Measurements from ENCODE around the gene ACACA. TPM values are rescaled to one million over a fixed set of nuclear protein-coding genes. Genes with fewer than 3 reads are reported as not detected.
A peak's percentile ranks its signal among the peaks of the same experiment; 100 is the strongest.

ACACA gene
- total and polyA plus RNA-seq, 5 experiments from 2014 or later: 5.7 to 15.2 (median 9.0) TPM

DNA sequence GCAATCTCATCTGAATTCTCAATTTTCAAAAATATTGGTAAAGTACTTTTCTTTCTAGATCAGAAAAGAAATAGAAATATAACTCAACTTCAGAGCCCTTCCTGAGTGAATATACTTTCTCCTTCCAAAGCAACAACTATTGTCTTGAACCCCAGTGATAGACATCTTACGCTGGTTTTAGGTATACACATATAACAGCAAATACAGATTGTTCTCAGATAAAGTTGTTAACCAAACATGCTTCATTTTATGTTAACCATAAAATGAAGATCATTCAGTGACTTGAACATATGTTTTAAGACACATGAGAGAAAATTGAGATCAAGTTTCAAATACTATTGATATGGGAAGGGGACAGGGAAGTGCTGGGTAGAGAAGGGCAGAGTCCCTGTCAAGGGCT, 84.5 kb downstream of the ACACA start:
- POLR2A ChIA-PET: no interaction called here
- H3K36me3 Mint-ChIP-seq: peaks cover 0 to 48% (median 10%) of the 10 kb centered on the region in 3 donors
- H3K4me1 Mint-ChIP-seq: no peaks in the 10 kb centered on the region
- H3K27me3 Mint-ChIP-seq: no peaks in the 10 kb centered on the region
- H3K4me3 Mint-ChIP-seq: no peak overlapping the region
- DNase-seq: no peak
- no peak for ATAC-seq
- peak overlapping the region in 1 of 10 donors; percentile 4 for H3K27ac Mint-ChIP-seq
- H3K9me3 Mint-ChIP-seq: no peaks in the 10 kb centered on the region

DNA sequence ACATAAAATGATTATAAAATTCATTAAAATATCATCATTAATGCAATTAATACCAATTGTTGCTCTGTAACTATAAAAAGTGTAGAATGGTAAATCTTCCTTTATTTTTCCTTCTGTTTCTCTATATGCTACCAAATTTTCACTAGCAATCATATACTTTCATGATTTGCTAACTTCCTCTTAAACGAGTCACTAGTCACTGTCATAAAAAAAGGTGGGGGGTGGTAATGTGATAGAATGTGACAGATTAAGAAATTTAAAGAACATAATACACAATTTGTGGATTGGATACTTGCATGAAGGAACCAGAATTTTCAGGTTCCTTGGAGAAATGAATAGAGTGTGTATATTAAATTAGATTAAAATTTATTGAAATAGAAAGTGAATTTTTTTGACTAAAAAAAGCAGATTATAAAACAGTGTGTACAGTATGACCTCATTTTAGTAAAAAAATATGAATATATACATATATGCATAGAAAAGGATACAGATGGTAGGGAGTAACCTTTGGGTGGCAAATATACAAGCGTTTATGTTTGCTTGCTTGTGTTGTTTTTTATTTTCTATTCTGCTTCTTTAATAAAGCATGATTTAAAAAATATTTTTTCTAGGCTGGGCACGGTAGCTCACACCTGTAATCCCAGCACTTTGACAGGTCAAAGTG, 87.6 kb downstream of the ACACA start:
- ATAC-seq (no peak), DNase-seq (no peak)
- POLR2A ChIA-PET: no interaction called here
- Mint-ChIP-seq H3K4me1 (no peaks in the 10 kb centered on the region), H3K9me3 (no peaks in the 10 kb centered on the region), H3K27ac (no peak overlapping the region), H3K36me3 (peaks cover 0 to 43% (median 5%) of the 10 kb centered on the region in 3 donors), H3K4me3 (no peak overlapping the region), H3K27me3 (no peaks in the 10 kb centered on the region)

DNA sequence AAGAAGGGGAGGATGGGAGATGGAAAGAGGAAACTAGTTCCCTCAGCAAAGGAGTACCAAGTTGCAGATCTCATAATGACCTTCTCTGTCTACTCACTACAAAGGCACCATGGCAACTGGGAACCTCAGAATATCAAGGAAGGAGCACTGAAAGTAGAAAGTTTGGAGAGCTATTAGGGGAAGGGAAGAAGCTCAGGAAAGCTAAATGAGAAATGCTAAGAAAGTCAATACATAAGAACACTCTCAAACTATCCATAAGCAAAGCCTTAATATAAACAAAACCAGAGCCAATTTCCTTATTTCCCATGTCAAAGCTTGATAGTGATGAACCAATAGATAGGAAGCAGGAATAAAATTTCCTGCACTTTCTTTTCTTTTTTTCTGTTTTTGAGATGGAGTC, 88.8 kb downstream of the ACACA start:
- POLR2A ChIA-PET: no interaction called here
- DNase-seq (no peak), ATAC-seq (no peak)
- Mint-ChIP-seq H3K4me1 (no peaks in the 10 kb centered on the region), H3K27ac (no peak overlapping the region), H3K36me3 (peaks cover 0 to 35% (median 5%) of the 10 kb centered on the region in 3 donors), H3K9me3 (no peaks in the 10 kb centered on the region), H3K4me3 (no peak overlapping the region), H3K27me3 (no peaks in the 10 kb centered on the region)

DNA sequence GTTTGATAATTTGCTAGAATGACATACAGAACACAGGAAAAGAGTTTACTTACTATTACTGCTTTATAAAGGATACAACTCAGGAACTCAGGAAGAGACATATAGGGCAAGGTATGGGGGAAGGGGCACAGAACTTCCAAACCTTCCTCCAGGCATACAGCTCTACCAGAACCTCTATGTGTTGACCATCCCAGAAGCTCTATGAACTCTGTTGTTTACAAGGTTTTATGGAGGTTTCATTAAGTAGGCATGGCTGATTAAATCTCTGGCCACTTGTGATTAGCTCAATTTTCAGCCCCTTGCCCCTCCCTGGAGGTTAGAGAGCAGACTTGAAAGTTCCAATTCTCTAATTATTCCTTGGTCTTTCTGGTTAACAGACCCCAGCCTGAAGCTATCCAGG, 91.0 kb downstream of the ACACA start:
- Mint-ChIP-seq H3K4me1 (peaks cover 0 to 4% (median 0%) of the 10 kb centered on the region in 4 donors), H3K4me3 (peak overlapping the region in 1 of 10 donors; percentile 28), H3K27ac (no peak overlapping the region), H3K9me3 (no peaks in the 10 kb centered on the region), H3K27me3 (no peaks in the 10 kb centered on the region), H3K36me3 (peaks cover 0 to 26% (median 6%) of the 10 kb centered on the region in 3 donors)
- POLR2A ChIA-PET: no interaction called here
- DNase-seq (no peak), ATAC-seq (no peak)

DNA sequence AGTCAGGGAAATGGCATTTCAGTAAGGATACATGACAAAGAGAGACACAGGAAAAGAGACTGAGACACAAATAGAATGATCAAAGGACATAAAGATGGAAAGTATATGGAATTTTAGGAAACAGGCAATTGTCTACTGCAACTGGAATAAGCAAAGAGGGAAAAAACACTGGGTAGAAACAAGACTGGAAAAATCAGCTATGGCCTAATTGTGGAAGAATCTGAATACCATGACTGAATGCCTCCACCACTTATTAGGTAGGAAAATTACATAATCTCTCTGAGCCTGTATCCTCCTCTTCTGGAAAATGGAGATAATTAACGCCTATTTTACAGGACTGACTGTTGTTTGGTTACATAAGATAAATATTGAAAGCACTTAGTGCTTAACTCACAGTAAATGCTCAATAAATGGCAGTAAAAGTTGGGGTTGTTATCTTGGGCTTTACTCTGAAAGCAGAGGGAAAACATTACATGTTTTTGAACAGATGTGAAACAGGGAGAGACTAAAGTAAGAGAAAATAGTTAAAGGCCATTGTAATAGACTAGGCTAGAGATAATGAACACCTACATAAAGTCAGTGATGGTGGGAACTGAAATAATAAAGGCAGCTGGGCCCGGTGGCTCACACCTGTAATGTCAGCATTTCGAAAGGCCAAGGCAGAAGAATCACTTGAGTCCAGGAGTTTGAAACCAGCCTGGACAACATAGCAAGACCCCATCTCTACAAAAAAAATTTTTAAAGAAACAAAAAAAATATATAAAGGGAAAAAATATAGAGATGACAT, 94.3 kb downstream of the ACACA start:
- no peak overlapping the region for H3K27ac Mint-ChIP-seq
- ATAC-seq: no peak
- DNase-seq: no peak
- H3K9me3 Mint-ChIP-seq: no peaks in the 10 kb centered on the region
- POLR2A ChIA-PET: no interaction called here
- H3K27me3 Mint-ChIP-seq: no peaks in the 10 kb centered on the region
- H3K36me3 Mint-ChIP-seq: peaks cover 0 to 23% (median 9%) of the 10 kb centered on the region in 3 donors
- no peak overlapping the region for H3K4me3 Mint-ChIP-seq
- peaks cover 0 to 4% (median 0%) of the 10 kb centered on the region in 4 donors for H3K4me1 Mint-ChIP-seq

DNA sequence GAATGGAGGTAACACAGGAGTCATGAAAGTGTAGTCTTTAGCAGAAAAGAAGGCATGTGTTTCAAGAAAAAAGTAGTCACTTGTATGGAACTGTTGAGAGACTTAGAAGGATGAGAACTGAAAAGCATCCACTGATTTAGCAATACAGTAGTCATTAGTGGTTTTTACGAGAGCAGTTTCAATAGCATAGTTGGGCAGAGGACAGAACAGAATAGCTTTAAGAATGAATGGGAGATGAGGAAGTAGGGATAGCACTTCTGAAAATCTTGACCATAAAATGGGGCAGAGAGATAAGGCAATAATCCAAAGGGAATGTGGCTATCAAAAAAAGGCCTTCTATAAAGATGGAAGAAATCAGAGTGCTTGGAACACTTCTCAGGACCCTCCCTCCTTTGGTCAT, 95.7 kb downstream of the ACACA start:
- no peaks in the 10 kb centered on the region for H3K9me3 Mint-ChIP-seq
- DNase-seq: no peak
- peaks cover 0 to 4% (median 0%) of the 10 kb centered on the region in 4 donors for H3K4me1 Mint-ChIP-seq
- peaks cover 0 to 13% (median 9%) of the 10 kb centered on the region in 3 donors for H3K36me3 Mint-ChIP-seq
- H3K4me3 Mint-ChIP-seq: no peak overlapping the region
- no peak overlapping the region for H3K27ac Mint-ChIP-seq
- H3K27me3 Mint-ChIP-seq: no peaks in the 10 kb centered on the region
- ATAC-seq: no peak
- POLR2A ChIA-PET: no interaction called here

DNA sequence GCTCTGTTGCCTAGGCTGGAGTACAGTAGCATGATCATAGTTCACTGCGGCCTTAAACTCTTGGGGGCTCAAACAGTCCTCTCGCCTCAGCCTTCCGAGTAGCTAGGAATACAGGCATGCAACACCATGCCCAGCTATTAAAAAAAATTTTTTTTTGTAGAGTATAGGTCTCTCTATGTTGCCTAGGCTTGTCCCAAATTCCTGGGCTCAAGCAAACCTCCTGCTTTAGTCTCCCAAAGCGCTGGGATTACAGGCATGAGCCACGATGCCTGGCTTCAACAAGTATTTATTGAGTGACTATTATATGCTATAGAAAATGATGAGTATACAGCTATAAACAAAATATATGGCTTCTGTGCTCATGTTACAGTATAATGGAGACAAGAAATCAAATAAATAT, 97.6 kb downstream of the ACACA start:
- Mint-ChIP-seq H3K36me3 (peaks cover 0 to 20% (median 14%) of the 10 kb centered on the region in 3 donors), H3K27ac (no peak overlapping the region), H3K4me1 (peaks cover 0 to 4% (median 0%) of the 10 kb centered on the region in 4 donors), H3K4me3 (no peak overlapping the region), H3K27me3 (no peaks in the 10 kb centered on the region), H3K9me3 (no peaks in the 10 kb centered on the region)
- POLR2A ChIA-PET: no interaction called here
- DNase-seq (no peak), ATAC-seq (no peak)

DNA sequence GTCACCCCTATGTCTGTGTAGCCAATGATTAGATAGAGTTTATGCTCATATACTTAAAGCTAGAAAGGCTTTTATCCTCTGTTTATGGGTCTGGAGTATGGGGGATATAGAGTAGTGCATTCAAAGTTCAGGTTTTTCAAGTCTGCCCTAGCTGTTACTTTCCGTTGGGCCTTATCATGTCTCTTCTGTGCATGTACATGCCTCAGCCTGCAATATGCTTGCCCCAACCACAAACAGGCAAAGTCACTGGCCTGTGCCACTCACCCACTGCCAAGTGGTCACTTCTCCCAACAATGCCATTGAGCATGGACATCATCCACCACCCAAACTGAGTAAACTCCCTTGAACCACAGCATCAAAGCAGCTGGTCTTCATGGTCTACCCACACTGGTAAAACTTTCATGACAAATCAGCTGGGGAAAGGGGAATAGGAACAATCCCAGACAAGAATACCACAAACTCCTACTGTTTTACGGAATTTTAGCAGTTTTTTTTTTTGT, 101.2 kb downstream of the ACACA start:
- H3K27me3 Mint-ChIP-seq: no peaks in the 10 kb centered on the region
- no peak for ATAC-seq
- H3K4me3 Mint-ChIP-seq: no peak overlapping the region
- H3K27ac Mint-ChIP-seq: no peak overlapping the region
- no peak for DNase-seq
- H3K36me3 Mint-ChIP-seq: peaks cover 0 to 20% (median 12%) of the 10 kb centered on the region in 3 donors
- no peaks in the 10 kb centered on the region for H3K9me3 Mint-ChIP-seq
- POLR2A ChIA-PET: no interaction called here
- peaks cover 0 to 3% (median under 1%) of the 10 kb centered on the region in 4 donors for H3K4me1 Mint-ChIP-seq

DNA sequence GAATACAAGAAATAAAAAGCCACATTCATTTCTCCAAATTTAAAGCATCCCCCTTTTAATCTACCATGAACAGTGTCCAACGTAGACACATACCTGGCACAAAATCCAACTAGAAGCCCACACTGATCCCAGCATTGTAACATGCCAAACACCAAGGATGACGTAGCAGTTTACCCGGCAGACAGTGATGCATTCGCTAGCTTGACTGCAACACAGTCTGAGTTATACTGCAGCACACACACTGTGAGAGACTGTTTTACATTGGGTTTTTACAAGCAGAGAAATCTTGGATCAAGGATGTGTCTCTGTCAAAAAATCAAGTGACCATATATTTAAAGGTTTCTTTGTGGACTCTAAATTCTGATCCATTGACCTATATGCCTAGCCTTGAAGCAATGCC, 105.3 kb downstream of the ACACA start:
- POLR2A ChIA-PET: no interaction called here
- no peak for ATAC-seq
- Mint-ChIP-seq H3K4me1 (peaks cover 0 to 4% (median 2%) of the 10 kb centered on the region in 4 donors), H3K9me3 (no peaks in the 10 kb centered on the region), H3K27me3 (no peaks in the 10 kb centered on the region), H3K27ac (no peak overlapping the region), H3K4me3 (no peak overlapping the region), H3K36me3 (peaks cover 0 to 23% (median 9%) of the 10 kb centered on the region in 3 donors)
- DNase-seq: no peak

DNA sequence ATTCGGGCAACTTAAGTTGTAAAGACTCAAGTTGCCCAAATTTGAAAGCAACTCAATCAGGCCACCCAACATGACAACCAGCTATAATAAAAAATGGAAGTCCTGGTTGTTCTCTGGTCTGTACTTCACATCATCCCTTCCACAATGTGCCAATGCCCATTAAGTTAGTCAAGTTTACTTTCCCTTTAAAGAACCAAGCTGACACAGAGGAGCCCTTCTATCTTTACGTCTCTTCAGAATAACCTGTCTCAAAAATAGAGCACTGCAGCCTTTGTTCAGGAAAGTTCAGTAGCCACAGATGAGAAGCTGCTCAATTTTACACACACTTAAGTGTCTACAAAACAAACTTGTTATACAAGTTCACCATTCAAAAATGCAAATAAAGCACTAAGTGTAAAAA, 106.0 kb downstream of the ACACA start:
- Mint-ChIP-seq H3K4me1 (peaks cover 0 to 4% (median 2%) of the 10 kb centered on the region in 4 donors), H3K27ac (no peak overlapping the region)
- POLR2A ChIA-PET: no interaction called here

DNA sequence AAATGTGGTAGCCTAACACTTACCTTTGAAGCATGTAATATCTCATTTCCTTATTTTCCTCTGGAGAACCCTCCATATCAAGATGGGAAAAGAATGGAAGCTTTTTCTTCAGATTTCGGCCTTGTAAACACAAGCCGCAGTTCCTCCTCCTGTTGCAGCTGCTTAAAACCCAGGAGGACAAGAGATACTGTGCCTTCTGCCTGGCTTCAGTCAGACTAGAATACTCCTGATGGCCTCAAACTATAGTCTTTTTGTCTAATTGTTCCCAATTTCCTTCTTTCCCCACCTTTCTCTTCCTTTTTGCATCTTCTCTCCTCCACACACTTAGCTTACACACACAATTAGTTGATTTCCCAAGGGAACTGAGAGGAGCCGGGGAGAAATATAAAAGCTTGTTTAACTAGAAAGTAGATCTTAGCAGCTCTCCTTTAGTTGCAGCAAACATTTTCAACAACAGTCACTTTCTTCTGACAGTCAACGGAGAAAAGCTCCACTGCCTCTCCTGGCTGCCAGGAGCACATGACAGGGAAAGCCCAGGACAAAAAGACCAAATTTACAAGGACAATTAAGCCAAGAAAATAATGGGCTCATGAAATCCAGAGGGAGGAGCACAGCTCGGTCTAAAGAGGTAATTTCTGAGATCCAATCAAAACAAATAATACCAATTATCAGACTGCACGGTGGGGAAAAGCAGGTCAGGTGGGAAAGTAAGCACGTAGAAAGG, 107.2 kb downstream of the ACACA start:
- Mint-ChIP-seq H3K4me1 (peaks cover 0 to 6% (median 2%) of the 10 kb centered on the region in 4 donors), H3K27ac (no peak overlapping the region), H3K9me3 (no peaks in the 10 kb centered on the region), H3K27me3 (no peaks in the 10 kb centered on the region), H3K4me3 (no peak overlapping the region), H3K36me3 (peaks cover 0 to 16% (median 13%) of the 10 kb centered on the region in 3 donors)
- DNase-seq (no peak), ATAC-seq (no peak)
- POLR2A ChIA-PET: no interaction called here

More for the DNA sequence above, 106.0 kb downstream of the ACACA start:
- Mint-ChIP-seq H3K4me3 (no peak overlapping the region), H3K9me3 (no peaks in the 10 kb centered on the region), H3K27me3 (no peaks in the 10 kb centered on the region), H3K36me3 (peaks cover 0 to 23% (median 9%) of the 10 kb centered on the region in 3 donors)
- no peak for ATAC-seq
- no peak for DNase-seq

DNA sequence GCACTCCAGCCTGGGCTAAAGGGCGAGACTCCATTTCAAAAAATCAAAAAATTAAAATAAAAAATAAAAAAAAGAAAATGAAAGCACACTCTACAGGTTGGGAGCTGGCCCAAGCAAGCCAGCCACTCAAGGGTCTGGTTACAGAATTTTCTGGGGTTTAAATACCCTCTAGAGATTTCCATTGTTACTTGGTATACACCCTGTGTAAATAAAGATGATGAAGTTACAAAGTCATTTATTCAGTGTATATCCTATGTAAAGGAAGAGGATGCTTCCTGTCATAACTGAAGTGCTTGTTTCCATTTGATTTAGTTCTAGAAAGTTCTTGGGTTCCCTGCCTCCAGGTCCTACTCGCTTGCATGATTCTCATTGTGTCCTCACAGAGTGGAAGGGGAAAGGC, 110.7 kb downstream of the ACACA start:
- ATAC-seq (no peak), DNase-seq (no peak)
- H3K27ac Mint-ChIP-seq: no peak overlapping the region
- H3K4me3 Mint-ChIP-seq: no peak overlapping the region
- peaks cover 0 to 10% (median 5%) of the 10 kb centered on the region in 4 donors for H3K4me1 Mint-ChIP-seq
- no peaks in the 10 kb centered on the region for H3K9me3 Mint-ChIP-seq
- POLR2A ChIA-PET: no interaction called here
- no peaks in the 10 kb centered on the region for H3K27me3 Mint-ChIP-seq
- peaks cover 0 to 12% (median 6%) of the 10 kb centered on the region in 3 donors for H3K36me3 Mint-ChIP-seq

DNA sequence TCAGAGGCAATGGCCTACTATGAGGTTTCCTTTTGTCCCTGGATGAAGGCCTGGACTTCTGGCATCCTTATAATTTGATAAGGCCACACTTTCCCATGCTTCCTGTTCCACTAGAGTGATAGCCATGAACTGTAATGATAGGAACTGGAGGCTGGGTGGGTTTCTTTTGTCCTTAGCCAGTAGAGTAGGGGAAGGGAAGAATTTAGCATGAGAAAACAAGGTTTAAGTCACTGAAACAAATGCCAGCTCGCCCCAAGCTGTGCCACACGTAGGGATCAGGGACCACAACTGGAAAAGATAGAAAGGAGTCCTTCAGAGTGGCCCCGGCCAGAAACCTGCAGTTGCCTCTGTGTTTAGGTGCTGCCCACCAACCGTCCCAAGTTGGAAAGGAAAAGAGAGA, 111.7 kb downstream of the ACACA start:
- POLR2A ChIA-PET: no interaction called here
- H3K4me3 Mint-ChIP-seq: no peak overlapping the region
- H3K27ac Mint-ChIP-seq: peak overlapping the region in 1 of 10 donors; percentile 9
- DNase-seq (no peak), ATAC-seq (no peak)
- no peaks in the 10 kb centered on the region for H3K27me3 Mint-ChIP-seq
- H3K9me3 Mint-ChIP-seq: no peaks in the 10 kb centered on the region
- H3K36me3 Mint-ChIP-seq: peaks cover 0 to 12% (median 6%) of the 10 kb centered on the region in 3 donors
- H3K4me1 Mint-ChIP-seq: peaks cover 0 to 8% (median 4%) of the 10 kb centered on the region in 4 donors

Data from naive thymus-derived CD8-positive, alpha-beta T cell (primary cell).